ENCODE results near the gene PDCD4. TPM values are rescaled to one million over a fixed set of nuclear protein-coding genes. Genes with fewer than 3 reads are reported as not detected.

PDCD4 gene
- total and polyA plus RNA-seq, 9 of the 15 experiments (the other 6 are each of a cell fraction or from before 2014, with no cell fraction given): 12.9 to 44.1 (median 33.7) TPM

DNA sequence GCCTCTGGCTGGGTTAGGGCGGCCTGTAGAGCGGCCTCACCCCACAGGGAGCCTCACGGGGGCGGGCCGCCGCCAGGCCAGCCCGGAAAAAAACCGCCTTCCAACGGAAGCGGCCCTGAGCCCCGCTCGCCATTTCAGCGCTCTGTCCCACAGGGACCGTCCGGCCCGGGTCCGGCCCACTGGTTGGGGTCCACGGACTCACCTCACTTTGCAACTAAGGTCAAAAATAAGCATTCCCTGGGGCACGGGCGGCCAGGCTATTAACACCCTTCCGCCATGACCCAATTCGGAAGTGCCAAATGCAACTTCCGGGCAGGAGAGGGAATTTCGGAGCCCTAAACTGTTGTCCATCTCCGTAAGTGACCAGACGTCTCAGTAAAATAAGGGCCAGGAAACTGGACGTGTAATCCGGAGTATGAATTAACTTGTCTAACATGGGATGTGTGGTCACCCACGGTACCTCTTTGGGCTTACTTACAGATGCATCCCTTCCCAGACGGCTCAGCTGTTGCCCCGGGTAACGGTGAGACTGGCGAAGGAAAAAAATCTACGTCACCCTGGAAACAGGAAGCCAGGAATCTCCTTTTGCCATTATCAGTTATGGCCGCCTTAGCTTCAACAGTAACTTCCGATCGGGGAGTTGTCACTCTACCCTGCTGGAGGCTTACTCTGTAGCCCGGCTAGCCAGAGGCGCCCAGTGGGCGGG, 47.1 kb downstream of the PDCD4 start, which contains the start of gene BBIP1 (continued):
- TF ChIP-seq, protein P1, sequence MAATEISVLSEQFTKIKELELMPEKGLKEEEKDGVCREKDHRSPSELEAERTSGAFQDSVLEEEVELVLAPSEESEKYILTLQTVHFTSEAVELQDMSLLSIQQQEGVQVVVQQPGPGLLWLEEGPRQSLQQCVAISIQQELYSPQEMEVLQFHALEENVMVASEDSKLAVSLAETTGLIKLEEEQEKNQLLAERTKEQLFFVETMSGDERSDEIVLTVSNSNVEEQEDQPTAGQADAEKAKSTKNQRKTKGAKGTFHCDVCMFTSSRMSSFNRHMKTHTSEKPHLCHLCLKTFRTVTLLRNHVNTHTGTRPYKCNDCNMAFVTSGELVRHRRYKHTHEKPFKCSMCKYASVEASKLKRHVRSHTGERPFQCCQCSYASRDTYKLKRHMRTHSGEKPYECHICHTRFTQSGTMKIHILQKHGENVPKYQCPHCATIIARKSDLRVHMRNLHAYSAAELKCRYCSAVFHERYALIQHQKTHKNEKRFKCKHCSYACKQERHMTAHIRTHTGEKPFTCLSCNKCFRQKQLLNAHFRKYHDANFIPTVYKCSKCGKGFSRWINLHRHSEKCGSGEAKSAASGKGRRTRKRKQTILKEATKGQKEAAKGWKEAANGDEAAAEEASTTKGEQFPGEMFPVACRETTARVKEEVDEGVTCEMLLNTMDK (IDR thresholded peaks at IDR 0.05; ENCODE audit: borderline replicate concordance, insufficient read depth, low read depth, low read length, poor library complexity, severe bottlenecking): peak; percentile 31
- TF ChIP-seq ELF2 (CRISPR knock-in tag; IDR thresholded peaks at IDR 0.05): peak; percentile 46
- TF ChIP-seq, protein P2, sequence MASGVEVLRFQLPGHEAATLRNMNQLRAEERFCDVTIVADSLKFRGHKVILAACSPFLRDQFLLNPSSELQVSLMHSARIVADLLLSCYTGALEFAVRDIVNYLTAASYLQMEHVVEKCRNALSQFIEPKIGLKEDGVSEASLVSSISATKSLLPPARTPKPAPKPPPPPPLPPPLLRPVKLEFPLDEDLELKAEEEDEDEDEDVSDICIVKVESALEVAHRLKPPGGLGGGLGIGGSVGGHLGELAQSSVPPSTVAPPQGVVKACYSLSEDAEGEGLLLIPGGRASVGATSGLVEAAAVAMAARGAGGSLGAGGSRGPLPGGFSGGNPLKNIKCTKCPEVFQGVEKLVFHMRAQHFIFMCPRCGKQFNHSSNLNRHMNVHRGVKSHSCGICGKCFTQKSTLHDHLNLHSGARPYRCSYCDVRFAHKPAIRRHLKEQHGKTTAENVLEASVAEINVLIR (CRISPR knock-in tag; IDR thresholded peaks at IDR 0.05): no peak
- TF ChIP-seq, protein P3, sequence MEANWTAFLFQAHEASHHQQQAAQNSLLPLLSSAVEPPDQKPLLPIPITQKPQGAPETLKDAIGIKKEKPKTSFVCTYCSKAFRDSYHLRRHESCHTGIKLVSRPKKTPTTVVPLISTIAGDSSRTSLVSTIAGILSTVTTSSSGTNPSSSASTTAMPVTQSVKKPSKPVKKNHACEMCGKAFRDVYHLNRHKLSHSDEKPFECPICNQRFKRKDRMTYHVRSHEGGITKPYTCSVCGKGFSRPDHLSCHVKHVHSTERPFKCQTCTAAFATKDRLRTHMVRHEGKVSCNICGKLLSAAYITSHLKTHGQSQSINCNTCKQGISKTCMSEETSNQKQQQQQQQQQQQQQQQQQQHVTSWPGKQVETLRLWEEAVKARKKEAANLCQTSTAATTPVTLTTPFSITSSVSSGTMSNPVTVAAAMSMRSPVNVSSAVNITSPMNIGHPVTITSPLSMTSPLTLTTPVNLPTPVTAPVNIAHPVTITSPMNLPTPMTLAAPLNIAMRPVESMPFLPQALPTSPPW (CRISPR knock-in tag; IDR thresholded peaks at IDR 0.05): peak; percentile 40; the same call in 1 of the 2 replicates
- TF ChIP-seq EP400 (IDR thresholded peaks at IDR 0.05): peak; percentile 86
- peak; percentile 91 for TF ChIP-seq HMGN3 (IDR thresholded peaks at IDR 0.05; ENCODE audit: borderline replicate concordance, extremely low read depth, insufficient read length, low read depth, low read length)
- TF ChIP-seq RBM17 (IDR thresholded peaks at IDR 0.05; ENCODE audit: borderline replicate concordance, low read depth, low read length): no peak
- peak; percentile 81 for TF ChIP-seq POLR2H (tag; IDR thresholded peaks at IDR 0.05; ENCODE audit: low read depth)
- TF ChIP-seq LCOR (CRISPR knock-in tag; IDR thresholded peaks at IDR 0.05): peak; percentile 80
- TF ChIP-seq SP1 (CRISPR knock-in tag; IDR thresholded peaks at IDR 0.05): peak; percentile 67
- TF ChIP-seq SPI1 (IDR thresholded peaks at IDR 0.05; ENCODE audit: borderline replicate concordance, low read depth, low read length): peak; percentile 48
- peak; percentile 56 for TF ChIP-seq RB1 (IDR thresholded peaks at IDR 0.05; ENCODE audit: low read depth)
- peak; percentile 90 for TF ChIP-seq MXI1 (IDR thresholded peaks at IDR 0.05; ENCODE audit: low read depth, low read length)
- peak in 1 of 2 experiments; percentile 87; a peak in 2 of 4 replicates for TF ChIP-seq CSDE1 (IDR thresholded peaks at IDR 0.05)
- TF ChIP-seq, protein P4, sequence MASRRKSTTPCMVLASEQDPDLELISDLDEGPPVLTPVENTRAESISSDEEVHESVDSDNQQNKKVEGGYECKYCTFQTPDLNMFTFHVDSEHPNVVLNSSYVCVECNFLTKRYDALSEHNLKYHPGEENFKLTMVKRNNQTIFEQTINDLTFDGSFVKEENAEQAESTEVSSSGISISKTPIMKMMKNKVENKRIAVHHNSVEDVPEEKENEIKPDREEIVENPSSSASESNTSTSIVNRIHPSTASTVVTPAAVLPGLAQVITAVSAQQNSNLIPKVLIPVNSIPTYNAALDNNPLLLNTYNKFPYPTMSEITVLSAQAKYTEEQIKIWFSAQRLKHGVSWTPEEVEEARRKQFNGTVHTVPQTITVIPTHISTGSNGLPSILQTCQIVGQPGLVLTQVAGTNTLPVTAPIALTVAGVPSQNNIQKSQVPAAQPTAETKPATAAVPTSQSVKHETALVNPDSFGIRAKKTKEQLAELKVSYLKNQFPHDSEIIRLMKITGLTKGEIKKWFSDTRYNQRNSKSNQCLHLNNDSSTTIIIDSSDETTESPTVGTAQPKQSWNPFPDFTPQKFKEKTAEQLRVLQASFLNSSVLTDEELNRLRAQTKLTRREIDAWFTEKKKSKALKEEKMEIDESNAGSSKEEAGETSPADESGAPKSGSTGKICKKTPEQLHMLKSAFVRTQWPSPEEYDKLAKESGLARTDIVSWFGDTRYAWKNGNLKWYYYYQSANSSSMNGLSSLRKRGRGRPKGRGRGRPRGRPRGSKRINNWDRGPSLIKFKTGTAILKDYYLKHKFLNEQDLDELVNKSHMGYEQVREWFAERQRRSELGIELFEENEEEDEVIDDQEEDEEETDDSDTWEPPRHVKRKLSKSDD (conservative IDR thresholded peaks at IDR 0.05; ENCODE audit: low read length): no peak; the same call in 1 of the 2 replicates
- TF ChIP-seq KLF10 (CRISPR knock-in tag; IDR thresholded peaks at IDR 0.05): 0 out of 2 replicates have a peak, but pooled peaks have one; percentile 46
- no peak for TF ChIP-seq PRMT5 (CRISPR knock-in tag; IDR thresholded peaks at IDR 0.05)
- peak; percentile 58; the same call in 1 of the 2 replicates for TF ChIP-seq NR2C1 (IDR thresholded peaks at IDR 0.05)
- TF ChIP-seq NR2C1 (tag; IDR thresholded peaks at IDR 0.05): 0 out of 2 replicates have a peak, but pooled peaks have one; percentile 7
